ENCODE measurements around the gene TRA2B.

TRA2B gene

GRCh38 chr3:185937689-185938374 lies at the start of gene TRA2B:
Gene TRA2B (minus strand): TSS chr3:185938014. CDS start chr3:185937860, 154 bp downstream.
- DNase-seq (ENCODE audit: low read depth in 4 of 4, low spot score in 1 of 4): peak; percentile 95 to 98 (median 96)

GRCh38 chr3:185986198-185986777 lies 48.5 kb upstream of the TRA2B start:
- DNase-seq (ENCODE audit: low read depth in 4 of 4, low spot score in 1 of 4): no peak

GRCh38 chr3:185984203-185984602 lies 46.4 kb upstream of the TRA2B start:
- DNase-seq (ENCODE audit: low read depth in 4 of 4, low spot score in 1 of 4): no peak

GRCh38 chr3:185983495-185984141 lies 45.8 kb upstream of the TRA2B start:
- peak; percentile 29 to 41 (median 34) for DNase-seq (ENCODE audit: low read depth in 4 of 4, low spot score in 1 of 4)

- no peak for DNase-seq (ENCODE audit: low read depth in 4 of 4, low spot score in 1 of 4)
Measured at GRCh38 chr3:185982632-185983031, 44.8 kb upstream of the TRA2B start.

- DNase-seq (ENCODE audit: low read depth in 4 of 4, low spot score in 1 of 4): no peak
Measured at GRCh38 chr3:185981621-185982020, 43.8 kb upstream of the TRA2B start.

- no peak for DNase-seq (ENCODE audit: low read depth in 4 of 4, low spot score in 1 of 4)
Measured at GRCh38 chr3:185979721-185980121, 41.9 kb upstream of the TRA2B start.

GRCh38 chr3:185978516-185978915 lies 40.7 kb upstream of the TRA2B start:
- DNase-seq (ENCODE audit: low read depth in 4 of 4, low spot score in 1 of 4): no peak

GRCh38 chr3:185977679-185978040 lies 39.8 kb upstream of the TRA2B start:
- DNase-seq (ENCODE audit: low read depth in 4 of 4, low spot score in 1 of 4): no peak

- peak; percentile 78 to 85 (median 80) for DNase-seq (ENCODE audit: low read depth in 4 of 4, low spot score in 1 of 4)
Measured at GRCh38 chr3:185976977-185977678, 39.3 kb upstream of the TRA2B start.

GRCh38 chr3:185976100-185976499 lies 38.3 kb upstream of the TRA2B start:
- DNase-seq (ENCODE audit: low read depth in 4 of 4, low spot score in 1 of 4): no peak

GRCh38 chr3:185971579-185971978 lies 33.8 kb upstream of the TRA2B start:
- no peak for DNase-seq (ENCODE audit: low read depth in 4 of 4, low spot score in 1 of 4)

GRCh38 chr3:185968168-185968567 lies 30.4 kb upstream of the TRA2B start:
- DNase-seq (ENCODE audit: low read depth in 4 of 4, low spot score in 1 of 4): no peak

- no peak for DNase-seq (ENCODE audit: low read depth in 4 of 4, low spot score in 1 of 4)
Measured at GRCh38 chr3:185966655-185967054, 28.8 kb upstream of the TRA2B start.

- no peak for DNase-seq (ENCODE audit: low read depth in 4 of 4, low spot score in 1 of 4)
Measured at GRCh38 chr3:185965496-185965895, 27.7 kb upstream of the TRA2B start.

GRCh38 chr3:185961675-185962232 lies 23.9 kb upstream of the TRA2B start:
- DNase-seq (ENCODE audit: low read depth in 4 of 4, low spot score in 1 of 4): no peak

GRCh38 chr3:185960522-185961288 lies 22.9 kb upstream of the TRA2B start:
- no peak for DNase-seq (ENCODE audit: low read depth in 4 of 4, low spot score in 1 of 4)

- no peak for DNase-seq (ENCODE audit: low read depth in 4 of 4, low spot score in 1 of 4)
Measured at GRCh38 chr3:185959609-185960521, 22.1 kb upstream of the TRA2B start.

GRCh38 chr3:185958626-185959025 lies 20.8 kb upstream of the TRA2B start:
- DNase-seq (ENCODE audit: low read depth in 4 of 4, low spot score in 1 of 4): no peak

- DNase-seq (ENCODE audit: low read depth in 4 of 4, low spot score in 1 of 4): no peak
Measured at GRCh38 chr3:185956244-185956643, 18.4 kb upstream of the TRA2B start.
